PC-3 (cell line): ENCODE results near the gene FCRLB. TPM values are rescaled to one million over a fixed set of nuclear protein-coding genes. Genes with fewer than 3 reads are reported as not detected.

ENCODE experiments used
- ATAC-seq: fragments of 200-7000 bp; cut with Tn5 transposase; 2 replicates; pipeline ENCODE4 v1.9.1; 2020; ENCODE audit warnings: mild to moderate bottlenecking, moderate library complexity
- BruUV-seq: library from RNA; stranded (reverse); fragments of 400-500 nt; replicated peaks from 2 replicates; lab custom pipeline; 2021; lab: Mats Ljungman, UMichigan
- CTCF ChIA-PET: fragments of 300-600 bp; sonication (Branson Sonifier 250); formaldehyde crosslinking; loops from one replicate; lab custom pipeline; 2022; ENCODE audit warnings: antibody characterized with exemption; lab: Charles Lee
- POLR2A ChIA-PET: fragments of 300-600 bp; sonication (Branson Sonifier 250); formaldehyde crosslinking; loops from one replicate; lab custom pipeline; 2022; ENCODE audit warnings: antibody characterized with exemption; ENCODE audit not compliant: unreplicated experiment; lab: Charles Lee
- DNase-seq: peaks from one replicate; pipeline ENCODE4 v3.0.0-alpha.2; 2015
- H2AFZ ChIP-seq: fragments of 300-600 bp; sonication (generic); 2 replicates; pipeline ENCODE4 v1.6.0; 2016; ENCODE audit warnings: antibody characterized with exemption, low read length
- H3F3A ChIP-seq: fragments of 300-600 bp; sonication (generic); one replicate; pipeline ENCODE4 v1.6.0; 2017; ENCODE audit warnings: antibody characterized with exemption, low read length, control low read depth, mild to moderate bottlenecking; ENCODE audit not compliant: unreplicated experiment
- H3K27ac ChIP-seq: fragments of 300-600 bp; sonication (generic); 2 replicates; pipeline ENCODE4 v1.5.1; 2016; ENCODE audit warnings: mild to moderate bottlenecking, low read length
- H3K27me3 ChIP-seq: fragments of 300-600 bp; sonication (generic); 2 replicates; pipeline ENCODE4 v1.6.1; 2016; ENCODE audit warnings: low read length, mixed read lengths
- H3K36me3 ChIP-seq: fragments of 300-600 bp; sonication (generic); 2 replicates; pipeline ENCODE4 v1.6.1; 2016; ENCODE audit warnings: low read depth, mixed run types, low read length, mixed read lengths
- H3K4me1 ChIP-seq: fragments of 300-600 bp; sonication (generic); 2 replicates; pipeline ENCODE4 v1.5.1; 2016; ENCODE audit warnings: low read length; ENCODE audit not compliant: insufficient read depth
- H3K4me2 ChIP-seq: fragments of 300-600 bp; sonication (generic); 2 replicates; pipeline ENCODE4 v1.6.0; 2016; ENCODE audit warnings: low read length
- H3K4me3 ChIP-seq: fragments of 300-600 bp; sonication (generic); 2 replicates; pipeline ENCODE4 v1.5.1; 2016; ENCODE audit warnings: mild to moderate bottlenecking, low read length, mixed read lengths
- H3K79me2 ChIP-seq: fragments of 300-600 bp; sonication (generic); 2 replicates; pipeline ENCODE4 v1.6.1; 2017; ENCODE audit warnings: low read length, mixed read lengths
- H3K9ac ChIP-seq: fragments of 300-600 bp; sonication (generic); 2 replicates; pipeline ENCODE4 v1.6.0; 2016; ENCODE audit warnings: mild to moderate bottlenecking, low read length
- H3K9me2 ChIP-seq: fragments of 300-600 bp; sonication (generic); replicated peaks from 2 replicates; pipeline ENCODE4 v1.6.1; 2016; ENCODE audit warnings: mixed run types, low read length, mixed read lengths
- H3K9me3 ChIP-seq: fragments of 300-600 bp; sonication (generic); 2 replicates; pipeline ENCODE4 v1.6.1; 2016; ENCODE audit warnings: low read length, mixed read lengths
- H4K20me1 ChIP-seq: fragments of 300-600 bp; sonication (generic); 2 replicates; pipeline ENCODE4 v1.6.1; 2016; ENCODE audit warnings: low read length, mixed read lengths
- EZH2 ChIP-seq: fragments of 300-600 bp; sonication (generic); IDR thresholded peaks from one replicate; pipeline ENCODE4 v1.6.1; 2017; ENCODE audit warnings: antibody characterized with exemption, mild to moderate bottlenecking, low read length; ENCODE audit not compliant: unreplicated experiment
- EZH2phosphoT487 ChIP-seq: fragments of 300-600 bp; sonication (generic); IDR thresholded peaks from 2 replicates; pipeline ENCODE4 v1.6.1; 2018; ENCODE audit warnings: mild to moderate bottlenecking, antibody characterized with exemption, low read length, borderline replicate concordance
- intact Hi-C: fragments of 100-400 bp; cut with micrococcal nuclease; formaldehyde crosslinking; loops from 2 replicates; pipeline ENCODE4 v1.9.0; 2023
- total RNA-seq: library from RNA; depleted of rRNA; stranded (reverse); fragments of >200 nt; gene quantifications from 2 replicates; pipeline ENCODE4 v1.2.3, GENCODE V29; 2014
- TF ChIP-seq, protein P1 (sequence below): fragments of 300-600 bp; sonication (generic); conservative IDR thresholded peaks from 2 replicates; pipeline ENCODE4 v1.5.1; 2017; ENCODE audit warnings: antibody characterized with exemption, low read depth, mild to moderate bottlenecking, low read length

The FCRLB gene
- total RNA-seq, 1 experiment from 2014 or later, result 12.7 TPM

DNA sequence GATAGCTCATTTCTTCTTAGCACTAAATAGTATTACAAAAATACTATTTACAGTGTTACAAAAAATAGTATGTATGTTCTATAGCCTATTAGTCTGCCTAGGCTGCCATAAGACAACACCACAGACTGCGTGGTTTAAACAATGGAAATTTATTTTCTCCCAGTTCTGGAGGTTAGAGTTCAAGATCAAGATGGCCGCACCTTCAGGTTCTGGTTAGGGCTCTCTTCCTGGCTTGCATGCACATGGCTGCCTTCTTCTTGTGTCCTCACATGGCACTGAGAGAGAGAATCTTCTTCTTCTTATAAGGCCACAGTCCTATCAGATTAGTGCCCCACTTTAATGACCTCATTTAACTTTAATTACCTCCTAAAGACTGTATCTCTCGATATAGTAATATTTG is 48.9 kb downstream of the FCRLB start:
- POLR2A ChIA-PET, result no interaction called here
- H4K20me1 ChIP-seq, result 0 out of 2 replicates have a peak, but pooled peaks cover 2% of the 10 kb centered on the region
- H3K9me3 ChIP-seq, result no peaks in the 10 kb centered on the region
- H3K36me3 ChIP-seq, result no peaks in the 10 kb centered on the region
- H3K9ac ChIP-seq, result no peak overlapping the region
- no peak overlapping the region for H2AFZ ChIP-seq
- DNase-seq (no peak), ATAC-seq (no peak)
- H3K4me1 ChIP-seq, result peaks cover 21% of the 10 kb centered on the region
- no peak for TF ChIP-seq EZH2phosphoT487
- no peak for TF ChIP-seq EZH2
- TF ChIP-seq, protein P1, sequence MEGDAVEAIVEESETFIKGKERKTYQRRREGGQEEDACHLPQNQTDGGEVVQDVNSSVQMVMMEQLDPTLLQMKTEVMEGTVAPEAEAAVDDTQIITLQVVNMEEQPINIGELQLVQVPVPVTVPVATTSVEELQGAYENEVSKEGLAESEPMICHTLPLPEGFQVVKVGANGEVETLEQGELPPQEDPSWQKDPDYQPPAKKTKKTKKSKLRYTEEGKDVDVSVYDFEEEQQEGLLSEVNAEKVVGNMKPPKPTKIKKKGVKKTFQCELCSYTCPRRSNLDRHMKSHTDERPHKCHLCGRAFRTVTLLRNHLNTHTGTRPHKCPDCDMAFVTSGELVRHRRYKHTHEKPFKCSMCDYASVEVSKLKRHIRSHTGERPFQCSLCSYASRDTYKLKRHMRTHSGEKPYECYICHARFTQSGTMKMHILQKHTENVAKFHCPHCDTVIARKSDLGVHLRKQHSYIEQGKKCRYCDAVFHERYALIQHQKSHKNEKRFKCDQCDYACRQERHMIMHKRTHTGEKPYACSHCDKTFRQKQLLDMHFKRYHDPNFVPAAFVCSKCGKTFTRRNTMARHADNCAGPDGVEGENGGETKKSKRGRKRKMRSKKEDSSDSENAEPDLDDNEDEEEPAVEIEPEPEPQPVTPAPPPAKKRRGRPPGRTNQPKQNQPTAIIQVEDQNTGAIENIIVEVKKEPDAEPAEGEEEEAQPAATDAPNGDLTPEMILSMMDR, result no peak
- CTCF ChIA-PET, result no interaction called here
- no peak overlapping the region for H3K4me3 ChIP-seq
- no peak overlapping the region for H3K4me2 ChIP-seq
- H3K79me2 ChIP-seq, result peaks cover 88% of the 10 kb centered on the region
- no peaks in the 10 kb centered on the region for H3K27me3 ChIP-seq
- H3F3A ChIP-seq, result peaks cover 3% of the 10 kb centered on the region
- H3K9me2 ChIP-seq, result no peaks in the 10 kb centered on the region
- intact Hi-C loops, result no loop called here
- BruUV-seq, result no TSS peak
- H3K27ac ChIP-seq, result no peak overlapping the region

GRCh38 chr1:161771161-161771560 is 49.8 kb downstream of the FCRLB start:
- ChIA-PET CTCF (no interaction called here), POLR2A (no interaction called here)
- H3K36me3 ChIP-seq, result no peaks in the 10 kb centered on the region
- no peak overlapping the region for H2AFZ ChIP-seq
- no peaks in the 10 kb centered on the region for H3K9me2 ChIP-seq
- ATAC-seq (no peak), DNase-seq (no peak)
- H3K4me1 ChIP-seq, result peaks cover 21% of the 10 kb centered on the region
- no TSS peak for BruUV-seq
- intact Hi-C loops, result no loop called here
- no peak overlapping the region for H3K4me2 ChIP-seq
- H3K9ac ChIP-seq, result no peak overlapping the region
- no peaks in the 10 kb centered on the region for H3F3A ChIP-seq
- 0 out of 2 replicates have a peak, but pooled peaks cover 8% of the 10 kb centered on the region for H4K20me1 ChIP-seq
- no peaks in the 10 kb centered on the region for H3K27me3 ChIP-seq
- TF ChIP-seq EZH2phosphoT487 (no peak), EZH2 (no peak)
- TF ChIP-seq, protein P1, result no peak
- no peak overlapping the region for H3K27ac ChIP-seq
- peaks cover 95% of the 10 kb centered on the region for H3K79me2 ChIP-seq
- H3K9me3 ChIP-seq, result no peaks in the 10 kb centered on the region
- no peak overlapping the region for H3K4me3 ChIP-seq

GRCh38 chr1:161771973-161772372 is 50.6 kb downstream of the FCRLB start:
- ATAC-seq, result no peak
- H3K4me2 ChIP-seq, result no peak overlapping the region
- H3K9ac ChIP-seq, result no peak overlapping the region

More at GRCh38 chr1:161771973-161772372, 50.6 kb downstream of the FCRLB start:
- no peaks in the 10 kb centered on the region for H3K9me3 ChIP-seq
- BruUV-seq, result no TSS peak
- H3K79me2 ChIP-seq, result peaks cover 95% of the 10 kb centered on the region
- no peak overlapping the region for H3K4me3 ChIP-seq
- ChIA-PET POLR2A (interaction anchor here (0.6 kb wide), 1 partner anchor 23 kb away, joined by 12 read pairs; the partner anchor contains the start of gene DUSP12), CTCF (no interaction called here)
- H4K20me1 ChIP-seq, result 0 out of 2 replicates have a peak, but pooled peaks cover 14% of the 10 kb centered on the region
- H3F3A ChIP-seq, result no peaks in the 10 kb centered on the region
- no peak overlapping the region for H2AFZ ChIP-seq
- intact Hi-C loops, result no loop called here
- peaks cover 21% of the 10 kb centered on the region for H3K4me1 ChIP-seq
- H3K36me3 ChIP-seq, result no peaks in the 10 kb centered on the region
- H3K27ac ChIP-seq, result no peak overlapping the region
- TF ChIP-seq EZH2, result no peak
- TF ChIP-seq, protein P1, result no peak
- no peak for TF ChIP-seq EZH2phosphoT487
- no peaks in the 10 kb centered on the region for H3K9me2 ChIP-seq
- H3K27me3 ChIP-seq, result no peaks in the 10 kb centered on the region
- DNase-seq, result no peak
